GM10847 (cell line): Measurements from ENCODE around the gene PAX5.

Source experiments
- POLR2A ChIP-seq: IDR thresholded peaks from 2 replicates; pipeline ENCODE4 v1.6.1; 2011; ENCODE audit not compliant: insufficient read length; ENCODE audit errors: extremely low read depth

PAX5 gene

GRCh38 chr9:36964791-36965190 is 69.3 kb downstream of the PAX5 start:
- TF ChIP-seq POLR2A = no peak

- TF ChIP-seq POLR2A = no peak
These were observed 70.7 kb downstream of the PAX5 start for GRCh38 chr9:36963346-36963745.

- TF ChIP-seq POLR2A = no peak
These were observed 71.4 kb downstream of the PAX5 start for GRCh38 chr9:36962691-36963090.

- TF ChIP-seq POLR2A = no peak
These were observed 72.3 kb downstream of the PAX5 start for GRCh38 chr9:36961561-36962325.

GRCh38 chr9:36961051-36961450 is 73.0 kb downstream of the PAX5 start:
- TF ChIP-seq POLR2A = no peak

GRCh38 chr9:36960575-36960955 is 73.5 kb downstream of the PAX5 start:
- no peak for TF ChIP-seq POLR2A

- no peak for TF ChIP-seq POLR2A
These were observed 74.1 kb downstream of the PAX5 start for GRCh38 chr9:36959681-36960574.

GRCh38 chr9:36956908-36957307 is 77.2 kb downstream of the PAX5 start:
- no peak for TF ChIP-seq POLR2A

- no peak for TF ChIP-seq POLR2A
These were observed 83.7 kb downstream of the PAX5 start for GRCh38 chr9:36950389-36950788.

- no peak for TF ChIP-seq POLR2A
These were observed 84.6 kb downstream of the PAX5 start for GRCh38 chr9:36949466-36949865.

GRCh38 chr9:36948051-36948450 is 86.0 kb downstream of the PAX5 start:
- TF ChIP-seq POLR2A = no peak

- no peak for TF ChIP-seq POLR2A
These were observed 87.4 kb downstream of the PAX5 start for GRCh38 chr9:36946653-36947052.

- no peak for TF ChIP-seq POLR2A
These were observed 88.1 kb downstream of the PAX5 start for GRCh38 chr9:36945999-36946398.

GRCh38 chr9:36942891-36943290 is 91.2 kb downstream of the PAX5 start:
- TF ChIP-seq POLR2A = no peak

GRCh38 chr9:36941441-36941840 is 92.6 kb downstream of the PAX5 start:
- TF ChIP-seq POLR2A = no peak

GRCh38 chr9:36940881-36941280 is 93.2 kb downstream of the PAX5 start:
- no peak for TF ChIP-seq POLR2A
